Karpas-422 (cell line): Measurements from ENCODE around the gene ITGAL. TPM values are rescaled to one million over a fixed set of nuclear protein-coding genes. Genes with fewer than 3 reads are reported as not detected.
"Not testable (repeated sequence)": the region's sequence is repeated elsewhere in the genome, so short reads cannot be mapped to it uniquely, and the experiment has no call there.

Experiments
- DNase-seq: peaks from one replicate; pipeline ENCODE4 v3.0.0-alpha.2; 2015
- H2AFZ ChIP-seq: fragments of 200-600 bp; sonication (generic); 2 replicates; pipeline ENCODE4 v1.6.1; 2014; ENCODE audit warnings: antibody characterized with exemption, low read length, mixed read lengths
- H3K27ac ChIP-seq: fragments of 200-600 bp; sonication (generic); 2 replicates; pipeline ENCODE4 v1.5.1; 2014; ENCODE audit warnings: mild to moderate bottlenecking, low read length, moderate library complexity
- H3K27me3 ChIP-seq: fragments of 200-600 bp; sonication (generic); 2 replicates; pipeline ENCODE4 v1.6.1; 2014; ENCODE audit warnings: low read length, mixed read lengths
- H3K36me3 ChIP-seq: fragments of 200-600 bp; sonication (generic); 2 replicates; pipeline ENCODE4 v1.6.1; 2014; ENCODE audit warnings: low read length, mixed read lengths; ENCODE audit not compliant: insufficient read depth
- H3K4me1 ChIP-seq: fragments of 200-600 bp; sonication (generic); 2 replicates; pipeline ENCODE4 v1.6.1; 2014; ENCODE audit warnings: mild to moderate bottlenecking, low read length, mixed read lengths
- H3K4me2 ChIP-seq: fragments of 200-600 bp; sonication (generic); 2 replicates; pipeline ENCODE4 v1.6.1; 2014; ENCODE audit warnings: low read length, low read depth, mild to moderate bottlenecking; ENCODE audit not compliant: poor library complexity, severe bottlenecking
- H3K4me3 ChIP-seq: fragments of 200-600 bp; sonication (generic); 2 replicates; pipeline ENCODE4 v1.5.1; 2014; ENCODE audit warnings: mild to moderate bottlenecking, antibody characterized with exemption, low read length, mixed read lengths
- H3K79me2 ChIP-seq: fragments of 200-600 bp; sonication (generic); 2 replicates; pipeline ENCODE4 v1.6.1; 2014; ENCODE audit warnings: mild to moderate bottlenecking, low read length, mixed read lengths
- H3K9ac ChIP-seq: fragments of 200-600 bp; sonication (generic); 2 replicates; pipeline ENCODE4 v1.6.0; 2014; ENCODE audit warnings: low read length
- H3K9me2 ChIP-seq: fragments of 200-600 bp; sonication (generic), shearing (Covaris generic); replicated peaks from 2 replicates; pipeline ENCODE4 v1.6.0; 2014; ENCODE audit warnings: mild to moderate bottlenecking, low read length, moderate library complexity; ENCODE audit not compliant: insufficient read depth
- H3K9me3 ChIP-seq: fragments of 300-700, 200-600 bp; sonication (generic); 2 replicates; pipeline ENCODE4 v1.6.1; 2014; ENCODE audit warnings: low read length, mixed read lengths
- H4K20me1 ChIP-seq: fragments of 200-600 bp; sonication (generic); 2 replicates; pipeline ENCODE4 v1.6.1; 2014; ENCODE audit warnings: mild to moderate bottlenecking, antibody characterized with exemption, low read length, low read depth; ENCODE audit not compliant: insufficient read depth
- total RNA-seq: library from RNA; depleted of rRNA; stranded (reverse); fragments of >200 nt; shearing (Covaris generic); gene quantifications from 2 replicates; pipeline ENCODE4 v1.2.3, GENCODE V29; 2014; ENCODE audit warnings: low replicate concordance

ITGAL gene
- total RNA-seq, 1 experiment from 2014 or later, result 0.07 TPM

DNA sequence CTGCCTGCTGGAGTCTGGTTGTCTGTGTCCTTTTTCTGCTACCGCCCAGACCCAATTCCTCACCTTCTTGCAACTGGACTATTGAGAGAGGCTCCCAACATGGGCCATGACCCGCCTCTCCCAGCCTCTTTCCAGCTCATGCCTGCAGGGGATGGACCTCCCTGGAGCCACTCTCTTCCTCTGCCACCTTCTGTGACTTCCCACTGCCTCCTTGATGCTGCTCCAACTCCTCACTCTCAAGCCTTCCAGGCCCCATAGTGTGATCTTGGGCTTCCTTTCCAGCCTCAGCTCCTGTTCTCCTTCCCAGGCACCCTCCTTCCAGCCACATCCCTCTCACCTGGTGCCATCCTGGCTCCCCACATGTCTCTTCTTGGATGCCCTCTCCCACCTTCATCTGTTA lies 42.7 kb downstream of the ITGAL start:
- no peak overlapping the region for H3K4me2 ChIP-seq
- no peaks in the 10 kb centered on the region for H3K9me2 ChIP-seq
- H3K36me3 ChIP-seq, result no peaks in the 10 kb centered on the region
- H3K79me2 ChIP-seq, result no peaks in the 10 kb centered on the region
- no peaks in the 10 kb centered on the region for H3K9me3 ChIP-seq
- H3K4me1 ChIP-seq, result no peaks in the 10 kb centered on the region
- no peak overlapping the region for H2AFZ ChIP-seq
- DNase-seq, result no peak
- H3K9ac ChIP-seq, result no peak overlapping the region
- H3K27ac ChIP-seq, result no peak overlapping the region
- no peaks in the 10 kb centered on the region for H4K20me1 ChIP-seq
- H3K4me3 ChIP-seq, result no peak overlapping the region
- no peaks in the 10 kb centered on the region for H3K27me3 ChIP-seq

DNA sequence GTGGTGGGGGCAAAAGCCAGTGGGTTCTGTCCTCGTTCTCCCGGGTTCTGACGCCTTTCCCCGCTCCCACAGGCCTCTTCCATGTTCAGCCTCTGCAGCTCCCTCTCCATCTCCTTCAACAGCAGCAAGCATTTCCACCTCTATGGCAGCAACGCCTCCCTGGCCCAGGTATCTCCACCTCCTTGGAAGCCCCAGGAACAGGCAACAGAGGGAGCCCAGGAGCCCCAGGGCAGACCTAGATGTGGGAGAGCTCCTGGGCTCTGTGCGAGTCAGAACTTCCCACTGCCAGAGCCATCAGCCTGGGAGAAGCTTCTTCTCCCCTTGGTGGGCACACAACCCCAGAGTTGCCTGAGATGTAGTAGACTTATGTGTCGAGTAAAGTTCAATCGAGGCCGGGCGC lies 46.0 kb downstream of the ITGAL start:
- Histone ChIP-seq H2AFZ (no peak overlapping the region), H3K4me3 (no peak overlapping the region), H3K4me1 (no peaks in the 10 kb centered on the region), H3K4me2 (no peak overlapping the region), H3K27me3 (no peaks in the 10 kb centered on the region), H3K36me3 (no peaks in the 10 kb centered on the region), H3K79me2 (no peaks in the 10 kb centered on the region), H4K20me1 (no peaks in the 10 kb centered on the region), H3K27ac (no peak overlapping the region), H3K9ac (no peak overlapping the region), H3K9me2 (no peaks in the 10 kb centered on the region), H3K9me3 (no peaks in the 10 kb centered on the region)
- no peak for DNase-seq

DNA sequence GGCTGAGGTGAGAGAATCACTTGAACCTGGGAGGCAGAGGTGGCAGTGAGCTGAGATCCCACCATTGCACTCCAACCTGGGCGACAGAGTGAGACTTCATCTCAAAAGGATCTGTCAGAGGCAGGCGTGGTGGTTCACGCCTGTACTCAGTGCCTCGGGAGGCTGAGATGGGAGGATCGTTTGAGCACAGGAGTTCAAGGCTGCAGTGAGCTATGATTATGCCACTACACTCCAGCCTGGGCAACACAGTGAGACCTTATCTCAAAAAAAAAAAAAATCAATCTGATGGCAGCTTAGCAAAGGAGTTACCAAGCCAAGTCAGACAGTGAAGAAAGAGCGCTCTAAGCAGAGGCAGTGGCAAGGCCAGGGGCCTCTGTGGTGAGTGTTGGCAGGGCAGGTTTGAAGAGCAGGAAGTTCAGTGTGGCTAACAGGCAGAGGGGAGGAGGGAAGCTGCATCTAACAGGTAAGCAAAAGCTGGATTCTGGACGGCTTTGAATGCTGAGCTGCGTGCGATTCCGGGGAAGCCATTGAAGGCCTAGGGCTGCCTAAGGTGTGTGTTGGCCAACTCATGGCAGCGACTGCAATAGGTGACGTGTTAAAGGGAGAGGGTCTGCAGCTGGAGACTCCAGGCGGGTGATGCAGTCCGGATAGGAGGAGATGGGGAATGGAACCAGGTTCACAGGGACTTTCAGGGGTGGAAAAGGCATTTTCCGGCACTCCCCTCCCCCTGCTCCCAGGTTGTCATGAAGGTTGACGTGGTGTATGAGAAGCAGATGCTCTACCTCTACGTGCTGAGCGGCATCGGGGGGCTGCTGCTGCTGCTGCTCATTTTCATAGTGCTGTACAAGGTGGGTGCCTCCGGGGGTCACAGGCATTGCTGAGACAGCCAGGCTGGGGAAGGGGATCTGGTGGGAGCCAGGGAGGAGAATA lies 46.8 kb downstream of the ITGAL start:
- DNase-seq, result no peak
- Histone ChIP-seq H3K79me2 (no peaks in the 10 kb centered on the region), H3K27me3 (no peaks in the 10 kb centered on the region), H3K9ac (no peak overlapping the region), H2AFZ (no peak overlapping the region), H3K4me2 (no peak overlapping the region), H3K36me3 (no peaks in the 10 kb centered on the region), H3K4me1 (no peaks in the 10 kb centered on the region), H3K9me3 (no peaks in the 10 kb centered on the region), H3K27ac (no peak overlapping the region), H4K20me1 (no peaks in the 10 kb centered on the region), H3K9me2 (no peaks in the 10 kb centered on the region), H3K4me3 (no peak overlapping the region)

DNA sequence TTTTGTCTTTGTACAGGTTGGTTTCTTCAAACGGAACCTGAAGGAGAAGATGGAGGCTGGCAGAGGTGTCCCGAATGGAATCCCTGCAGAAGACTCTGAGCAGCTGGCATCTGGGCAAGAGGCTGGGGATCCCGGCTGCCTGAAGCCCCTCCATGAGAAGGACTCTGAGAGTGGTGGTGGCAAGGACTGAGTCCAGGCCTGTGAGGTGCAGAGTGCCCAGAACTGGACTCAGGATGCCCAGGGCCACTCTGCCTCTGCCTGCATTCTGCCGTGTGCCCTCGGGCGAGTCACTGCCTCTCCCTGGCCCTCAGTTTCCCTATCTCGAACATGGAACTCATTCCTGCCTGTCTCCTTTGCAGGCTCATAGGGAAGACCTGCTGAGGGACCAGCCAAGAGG lies 48.9 kb downstream of the ITGAL start:
- no peak overlapping the region for H2AFZ ChIP-seq
- H4K20me1 ChIP-seq, result no peaks in the 10 kb centered on the region
- no peaks in the 10 kb centered on the region for H3K9me2 ChIP-seq
- H3K9me3 ChIP-seq, result no peaks in the 10 kb centered on the region
- no peak overlapping the region for H3K27ac ChIP-seq
- no peak overlapping the region for H3K9ac ChIP-seq
- peaks cover 4% of the 10 kb centered on the region; the same call in 1 of the 2 replicates for H3K79me2 ChIP-seq
- DNase-seq, result no peak
- no peak overlapping the region for H3K4me3 ChIP-seq
- H3K36me3 ChIP-seq, result no peaks in the 10 kb centered on the region
- H3K27me3 ChIP-seq, result no peaks in the 10 kb centered on the region
- H3K4me1 ChIP-seq, result peaks cover 8% of the 10 kb centered on the region
- H3K4me2 ChIP-seq, result no peak overlapping the region

DNA sequence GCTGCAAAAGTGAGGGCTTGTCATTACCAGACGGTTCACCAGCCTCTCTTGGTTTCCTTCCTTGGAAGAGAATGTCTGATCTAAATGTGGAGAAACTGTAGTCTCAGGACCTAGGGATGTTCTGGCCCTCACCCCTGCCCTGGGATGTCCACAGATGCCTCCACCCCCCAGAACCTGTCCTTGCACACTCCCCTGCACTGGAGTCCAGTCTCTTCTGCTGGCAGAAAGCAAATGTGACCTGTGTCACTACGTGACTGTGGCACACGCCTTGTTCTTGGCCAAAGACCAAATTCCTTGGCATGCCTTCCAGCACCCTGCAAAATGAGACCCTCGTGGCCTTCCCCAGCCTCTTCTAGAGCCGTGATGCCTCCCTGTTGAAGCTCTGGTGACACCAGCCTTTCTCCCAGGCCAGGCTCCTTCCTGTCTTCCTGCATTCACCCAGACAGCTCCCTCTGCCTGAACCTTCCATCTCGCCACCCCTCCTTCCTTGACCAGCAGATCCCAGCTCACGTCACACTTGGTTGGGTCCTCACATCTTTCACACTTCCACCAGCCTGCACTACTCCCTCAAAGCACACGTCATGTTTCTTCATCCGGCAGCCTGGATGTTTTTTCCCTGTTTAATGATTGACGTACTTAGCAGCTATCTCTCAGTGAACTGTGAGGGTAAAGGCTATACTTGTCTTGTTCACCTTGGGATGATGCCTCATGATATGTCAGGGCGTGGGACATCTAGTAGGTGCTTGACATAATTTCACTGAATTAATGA lies 49.5 kb downstream of the ITGAL start:
- Histone ChIP-seq H3K9me2 (no peaks in the 10 kb centered on the region), H3K79me2 (peaks cover 4% of the 10 kb centered on the region; the same call in 1 of the 2 replicates), H3K27me3 (no peaks in the 10 kb centered on the region), H3K4me3 (no peak overlapping the region), H3K9ac (no peak overlapping the region), H3K27ac (no peak overlapping the region), H3K36me3 (no peaks in the 10 kb centered on the region), H3K4me2 (no peak overlapping the region), H4K20me1 (no peaks in the 10 kb centered on the region), H2AFZ (no peak overlapping the region), H3K4me1 (peaks cover 8% of the 10 kb centered on the region), H3K9me3 (no peaks in the 10 kb centered on the region)
- no peak for DNase-seq

DNA sequence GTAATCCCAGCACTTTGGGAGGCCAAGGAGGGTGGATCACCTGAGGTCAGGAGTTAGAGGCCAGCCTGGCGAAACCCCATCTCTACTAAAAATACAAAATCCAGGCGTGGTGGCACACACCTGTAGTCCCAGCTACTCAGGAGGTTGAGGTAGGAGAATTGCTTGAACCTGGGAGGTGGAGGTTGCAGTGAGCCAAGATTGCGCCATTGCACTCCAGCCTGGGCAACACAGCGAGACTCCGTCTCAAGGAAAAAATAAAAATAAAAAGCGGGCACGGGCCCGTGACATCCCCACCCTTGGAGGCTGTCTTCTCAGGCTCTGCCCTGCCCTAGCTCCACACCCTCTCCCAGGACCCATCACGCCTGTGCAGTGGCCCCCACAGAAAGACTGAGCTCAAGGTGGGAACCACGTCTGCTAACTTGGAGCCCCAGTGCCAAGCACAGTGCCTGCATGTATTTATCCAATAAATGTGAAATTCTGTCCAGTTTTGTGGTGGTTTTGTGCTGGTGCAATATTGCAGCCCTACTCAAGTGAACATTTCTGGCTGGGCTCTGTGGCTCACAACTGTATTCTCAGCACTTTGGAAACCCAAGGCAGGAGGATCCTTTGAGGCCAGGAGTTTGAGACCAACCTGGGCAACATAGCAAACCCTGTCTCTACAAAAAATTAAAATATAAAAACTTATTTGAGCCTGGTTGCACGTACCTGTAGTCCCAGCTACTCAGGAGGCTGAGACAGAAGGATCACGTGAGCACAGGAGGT lies 50.3 kb downstream of the ITGAL start:
- not testable (repeated sequence) for H3K4me2 ChIP-seq, DNase-seq, H3K27me3 ChIP-seq, H3K79me2 ChIP-seq, H3K9ac ChIP-seq, H3K36me3 ChIP-seq, H4K20me1 ChIP-seq, H2AFZ ChIP-seq, H3K27ac ChIP-seq, H3K4me3 ChIP-seq, H3K9me3 ChIP-seq, H3K9me2 ChIP-seq
- peaks cover 13% of the 10 kb centered on the region for H3K4me1 ChIP-seq

DNA sequence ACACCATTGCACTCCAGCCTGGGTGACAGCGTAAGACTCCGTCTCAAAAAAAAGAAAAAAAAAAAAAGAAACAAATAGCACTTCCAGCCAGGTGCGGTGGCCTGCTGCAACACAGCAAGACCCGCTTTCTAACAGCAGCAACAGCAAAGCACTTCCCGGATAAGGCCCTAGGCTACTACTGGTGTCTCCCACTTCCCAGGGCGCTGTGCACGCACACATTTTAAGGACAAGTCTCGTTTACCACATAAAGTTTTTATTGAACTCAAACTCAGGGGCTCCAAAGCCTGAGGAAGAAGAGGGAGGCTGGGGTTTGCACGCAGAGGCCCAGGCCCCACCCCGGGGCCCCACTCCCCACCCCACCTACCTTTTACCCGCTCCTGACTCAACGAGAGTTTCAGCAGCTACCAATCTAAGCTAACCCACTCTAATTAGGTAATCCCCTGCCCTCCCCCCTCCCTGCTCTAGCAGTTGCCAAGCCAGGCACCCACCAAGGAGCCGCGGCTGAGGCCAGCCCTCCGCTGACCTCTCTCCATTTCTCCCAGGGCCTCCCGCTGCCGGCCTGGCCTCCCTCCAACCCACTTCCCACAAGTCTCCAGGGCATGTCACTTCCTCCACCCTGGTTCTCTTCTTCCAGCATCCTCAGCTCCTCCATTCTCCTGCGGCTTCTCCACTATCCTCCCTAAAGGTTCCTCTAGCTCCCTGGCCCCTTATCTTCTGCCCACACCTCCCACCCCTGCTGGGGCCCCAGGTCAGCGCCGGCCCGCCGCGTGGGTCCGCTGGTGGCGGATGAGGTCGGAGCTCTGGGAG lies 51.4 kb downstream of the ITGAL start:
- H4K20me1 ChIP-seq, result no peaks in the 10 kb centered on the region
- H3K27ac ChIP-seq, result no peak overlapping the region
- no peak overlapping the region for H3K4me3 ChIP-seq
- no peaks in the 10 kb centered on the region for H3K9me2 ChIP-seq
- H3K27me3 ChIP-seq, result no peaks in the 10 kb centered on the region
- DNase-seq, result no peak
- H3K79me2 ChIP-seq, result peaks cover 4% of the 10 kb centered on the region; the same call in 1 of the 2 replicates
- H3K9me3 ChIP-seq, result no peaks in the 10 kb centered on the region
- no peak overlapping the region for H3K9ac ChIP-seq
- no peak overlapping the region for H2AFZ ChIP-seq
- peaks cover 24% of the 10 kb centered on the region for H3K4me1 ChIP-seq
- H3K36me3 ChIP-seq, result no peaks in the 10 kb centered on the region
- no peak overlapping the region for H3K4me2 ChIP-seq
